H1 (cell line): ENCODE measurements around the gene CMSS1. TPM values are rescaled to one million over a fixed set of nuclear protein-coding genes. Genes with fewer than 3 reads are reported as not detected.

ENCODE experiments used
- CTCF ChIA-PET: fragments of 300-600 bp; sonication (Branson Sonifier 250); formaldehyde crosslinking; loops from one replicate; lab custom pipeline; 2021; ENCODE audit not compliant: partially characterized antibody; lab: Charles Lee
- POLR2A ChIA-PET: fragments of 300-600 bp; sonication (Branson Sonifier 250); formaldehyde crosslinking; loops from one replicate; lab custom pipeline; 2021; ENCODE audit warnings: inconsistent platforms; ENCODE audit not compliant: partially characterized antibody; lab: Charles Lee
- DNase-seq, 2 experiments: peaks; one replicate each; pipeline versions ENCODE4 v3.0.0 to v3.0.0-alpha.2; 2010 to 2022; ENCODE audit warnings: low spot score in 2 of 2, low read depth in 1 of 2, mixed read lengths in 1 of 2
- FAIRE-seq: peaks from 2 replicates; lab custom pipeline; 2011; peaks lifted over from hg19 to GRCh38; lab: Jason Lieb, UNC
- H2AFZ ChIP-seq: 2 replicates; pipeline ENCODE4 v1.8.1; 2012; ENCODE audit warnings: low read length, inconsistent platforms
- H2AK5ac ChIP-seq: 2 replicates; pipeline ENCODE4 v1.6.1; 2013; ENCODE audit warnings: low read depth, low read length
- H2BK120ac ChIP-seq: replicated peaks from 2 replicates; pipeline ENCODE3; 2013; ENCODE audit warnings: low read depth, low read length, inconsistent platforms
- H2BK12ac ChIP-seq: 2 replicates; pipeline ENCODE4 v1.6.1; 2013; ENCODE audit warnings: low read depth, low read length
- H2BK15ac ChIP-seq: 2 replicates; pipeline ENCODE4 v1.6.1; 2013; ENCODE audit warnings: low read length
- H2BK20ac ChIP-seq: 2 replicates; pipeline ENCODE4 v1.6.1; 2013; ENCODE audit warnings: low read length
- H2BK5ac ChIP-seq: 2 replicates; pipeline ENCODE4 v1.6.1; 2013; ENCODE audit warnings: low read depth, low read length
- H3K14ac ChIP-seq: 2 replicates; pipeline ENCODE4 v1.6.1; 2013; ENCODE audit warnings: inconsistent platforms; ENCODE audit not compliant: insufficient read length
- H3K18ac ChIP-seq: 2 replicates; pipeline ENCODE4 v1.6.1; 2013; ENCODE audit warnings: low read length; ENCODE audit errors: extremely low read depth
- H3K23ac ChIP-seq: 2 replicates; pipeline ENCODE4 v1.6.1; 2013; ENCODE audit warnings: inconsistent platforms; ENCODE audit not compliant: insufficient read length
- H3K23me2 ChIP-seq: 2 replicates; pipeline ENCODE4 v1.6.1; 2013; ENCODE audit warnings: low read depth, low read length
- H3K27ac ChIP-seq: 2 replicates; pipeline ENCODE4 v1.6.1; 2011; ENCODE audit warnings: low read depth, low read length, inconsistent platforms
- H3K27me3 ChIP-seq, 4 experiments: replicated peaks in 1 of 4; 1 replicate in 1 of 4; 2 replicates in 3 of 4; pipeline versions ENCODE4 v1.6.1 to v1.8.1; 2011 to 2013; ENCODE audit warnings: low read length in 3 of 4, mild to moderate bottlenecking in 3 of 4, inconsistent platforms in 2 of 4, mixed read lengths in 2 of 4, moderate library complexity in 1 of 4; ENCODE audit not compliant: control insufficient read depth in 3 of 4, insufficient read depth in 3 of 4; ENCODE audit errors: extremely low read depth in 1 of 4
- H3K36me3 ChIP-seq, 4 experiments: 2 replicates each; pipeline versions ENCODE4 v1.6.1 to v1.8.1; 2011 to 2013; ENCODE audit warnings: mild to moderate bottlenecking in 4 of 4, low read length in 3 of 4, moderate library complexity in 2 of 4, control low read depth in 1 of 4, inconsistent platforms in 1 of 4; ENCODE audit not compliant: insufficient read depth in 4 of 4, control insufficient read depth in 2 of 4
- H3K4ac ChIP-seq: replicated peaks from 2 replicates; pipeline ENCODE3; 2013; ENCODE audit warnings: low read length, low read depth, mixed read lengths, inconsistent platforms; ENCODE audit not compliant: insufficient read length
- H3K4me1 ChIP-seq, 4 experiments: replicated peaks in 1 of 4; 1 replicate in 1 of 4; 2 replicates in 3 of 4; pipeline versions ENCODE4 v1.6.1 to v1.8.1; 2011 to 2013; ENCODE audit warnings: low read length in 3 of 4, inconsistent platforms in 2 of 4, mixed read lengths in 1 of 4; ENCODE audit not compliant: insufficient read depth in 4 of 4, control insufficient read depth in 3 of 4
- H3K4me2 ChIP-seq, 2 experiments: 2 replicates each; pipeline versions ENCODE4 v1.6.1 to v1.8.1; 2011 to 2013; ENCODE audit warnings: low read depth in 2 of 2, low read length in 2 of 2, control low read depth in 1 of 2, inconsistent platforms in 1 of 2, mild to moderate bottlenecking in 1 of 2; ENCODE audit not compliant: insufficient read depth in 1 of 2
- H3K4me3 ChIP-seq, 4 experiments: fragments of 200-600, 300-600 bp in 1 of 4; sonication (generic), shearing (Covaris generic), sonication (Bioruptor Twin) in 1 of 4; 2 replicates each; pipeline versions ENCODE4 v1.5.1 to v1.8.1; 2011 to 2016; ENCODE audit warnings: low read length in 4 of 4, low read depth in 3 of 4, control low read depth in 2 of 4, inconsistent platforms in 2 of 4, mild to moderate bottlenecking in 2 of 4, mixed read lengths in 1 of 4, moderate library complexity in 1 of 4; ENCODE audit not compliant: insufficient read depth in 2 of 4; ENCODE audit errors: extremely low read depth in 1 of 4
- H3K56ac ChIP-seq: replicated peaks from 2 replicates; pipeline ENCODE3; 2013; ENCODE audit warnings: low read depth, mild to moderate bottlenecking, mixed read lengths, low read length, inconsistent platforms; ENCODE audit not compliant: insufficient read length
- H3K79me1 ChIP-seq: 2 replicates; pipeline ENCODE4 v1.6.1; 2013; ENCODE audit warnings: low read depth, low read length, control low read depth
- H3K79me2 ChIP-seq, 2 experiments: 2 replicates each; pipeline versions ENCODE4 v1.6.1 to v1.8.1; 2012 to 2013; ENCODE audit warnings: low read length in 2 of 2, mild to moderate bottlenecking in 2 of 2, inconsistent platforms in 1 of 2; ENCODE audit not compliant: insufficient read depth in 2 of 2, control insufficient read depth in 1 of 2
- H3K9ac ChIP-seq, 4 experiments: replicated peaks in 1 of 4; 1 replicate in 1 of 4; 2 replicates in 3 of 4; pipeline versions ENCODE4 v1.6.1 to v1.8.1; 2011 to 2013; ENCODE audit warnings: low read depth in 3 of 4, low read length in 3 of 4, control low read depth in 2 of 4, mild to moderate bottlenecking in 2 of 4, moderate library complexity in 2 of 4, inconsistent platforms in 1 of 4; ENCODE audit errors: extremely low read depth in 1 of 4
- H3K9me3 ChIP-seq, 2 experiments: 2 replicates each; pipeline versions ENCODE4 v1.6.1 to v1.8.1; 2012 to 2013; ENCODE audit warnings: mild to moderate bottlenecking in 2 of 2, moderate library complexity in 2 of 2, control low read depth in 1 of 2, inconsistent platforms in 1 of 2, low read depth in 1 of 2, low read length in 1 of 2, mixed read lengths in 1 of 2; ENCODE audit not compliant: insufficient read depth in 2 of 2
- H4K20me1 ChIP-seq, 2 experiments: replicated peaks in 1 of 2; 2 replicates each; pipeline versions ENCODE3 to v1.8.1; 2011 to 2013; ENCODE audit warnings: inconsistent platforms in 2 of 2, low read length in 2 of 2, mild to moderate bottlenecking in 1 of 2; ENCODE audit not compliant: insufficient read depth in 2 of 2, control insufficient read depth in 1 of 2
- H4K5ac ChIP-seq: 2 replicates; pipeline ENCODE4 v1.6.1; 2013; ENCODE audit warnings: low read length, low read depth, mixed read lengths, inconsistent platforms; ENCODE audit not compliant: insufficient read length
- H4K8ac ChIP-seq: 2 replicates; pipeline ENCODE4 v1.8.0; 2013; ENCODE audit warnings: mild to moderate bottlenecking, moderate library complexity, low read length, inconsistent platforms; ENCODE audit not compliant: insufficient read depth; ENCODE audit errors: extremely low read depth
- H4K91ac ChIP-seq: replicated peaks from 2 replicates; pipeline ENCODE3; 2013; ENCODE audit warnings: low read length, mixed read lengths, inconsistent platforms; ENCODE audit not compliant: insufficient read length
- ASH2L ChIP-seq: fragments of 200-600, 300-600 bp; sonication (generic); IDR thresholded peaks from one replicate; pipeline ENCODE4 v1.7.1; 2017; ENCODE audit warnings: low read length
- BRCA1 ChIP-seq: IDR thresholded peaks from 2 replicates; pipeline ENCODE4 v1.6.1; 2012; ENCODE audit warnings: low read depth, low read length, improper control_type of control experiment
- FOSL1 ChIP-seq: IDR thresholded peaks from 2 replicates; pipeline ENCODE4 v1.6.1; 2011; ENCODE audit warnings: mild to moderate bottlenecking, low read depth, low read length, moderate library complexity; ENCODE audit not compliant: insufficient read depth
- HDAC2 ChIP-seq, 2 experiments: fragments of 300-600 bp in 1 of 2; sonication (generic) in 1 of 2; IDR thresholded peaks; 2 replicates each; pipeline ENCODE4 v1.6.1; 2011 to 2012; ENCODE audit warnings: low read depth in 2 of 2, low read length in 2 of 2, mild to moderate bottlenecking in 2 of 2, moderate library complexity in 2 of 2, borderline replicate concordance in 1 of 2, inconsistent platforms in 1 of 2
- JUN ChIP-seq: IDR thresholded peaks from 2 replicates; pipeline ENCODE4 v1.6.1; 2011; ENCODE audit warnings: low read depth, mild to moderate bottlenecking, improper control_type of control experiment, low read length
- MAFK ChIP-seq: IDR thresholded peaks from 2 replicates; pipeline ENCODE4 v1.6.1; 2012; ENCODE audit warnings: low read depth, mild to moderate bottlenecking, improper control_type of control experiment, low read length
- RBBP5 ChIP-seq: IDR thresholded peaks from 2 replicates; pipeline ENCODE4 v1.7.1; 2012; ENCODE audit warnings: low read depth, mild to moderate bottlenecking, inconsistent platforms, low read length, moderate library complexity, borderline replicate concordance
- RXRA ChIP-seq: IDR thresholded peaks from 2 replicates; pipeline ENCODE4 v1.6.1; 2011; ENCODE audit warnings: low read depth, mild to moderate bottlenecking, low read length, moderate library complexity; ENCODE audit not compliant: insufficient read depth
- SIX5 ChIP-seq: IDR thresholded peaks from 2 replicates; pipeline ENCODE4 v1.6.1; 2011; ENCODE audit warnings: mild to moderate bottlenecking, low read depth, low read length
- TAF7 ChIP-seq: optimal IDR thresholded peaks from 2 replicates; pipeline ENCODE3; 2011; ENCODE audit warnings: low read depth, mild to moderate bottlenecking, inconsistent platforms, low read length, moderate library complexity, borderline replicate concordance
- TEAD4 ChIP-seq: IDR thresholded peaks from 2 replicates; pipeline ENCODE4 v1.6.1; 2012; ENCODE audit warnings: low read depth, low read length, inconsistent platforms, mixed read lengths
- WGBS, 2 experiments: shearing (Covaris generic) in 1 of 2; methylation state at CpG; one replicate each; pipeline versions ENCODE4 v1.1.6 to v1.1.7; 2013 to 2015; ENCODE audit warnings: low lambda C conversion rate in 2 of 2, mixed read lengths in 2 of 2, inconsistent platforms in 1 of 2, low coverage in 1 of 2, missing lambda C conversion rate in 1 of 2; ENCODE audit not compliant: insufficient replicate concordance in 2 of 2, insufficient coverage in 1 of 2, insufficient read length in 1 of 2; ENCODE audit errors: extremely low coverage in 1 of 2, missing lambda C conversion rate in 1 of 2; 5-methylcytosine and 5-hydroxymethylcytosine counted together
- polyA plus RNA-seq, 7 experiments: library from polyadenylated mRNA; depleted of rRNA in 3 of 7; stranded (reverse) in 5 of 7; unstranded in 2 of 7; fragments of >200 nt in 5 of 7; fragments of 200-250 nt in 2 of 7; gene quantifications; 1 replicate in 5 of 7; 2 replicates in 1 of 7; 4 replicates in 1 of 7; pipeline versions ENCODE4 v1.2.1 to v1.2.3, GENCODE V29; 2011 to 2013; ENCODE audit warnings: missing spikeins in 2 of 7, mixed read lengths in 2 of 7
- total RNA-seq: library from RNA; stranded (reverse); fragmentation: NEBNext Ultra II Directional; extraction: Animal tissue kit (Norgen Biotek cat#: 25700); gene quantifications from 2 replicates; pipeline ENCODE4 v1.2.1, GENCODE V29; 2021

CMSS1 gene
- total and polyA plus RNA-seq, 2 of the 8 experiments (the other 6 are each of a cell fraction or from before 2014, with no cell fraction given): 15.2 to 75.1 TPM

GRCh38 chr3:99966662-99967416 is 149.2 kb downstream of the CMSS1 start:
- H3K14ac ChIP-seq: no peak overlapping the region
- WGBS, 2 experiments: 95% methylated on average over 7 of the region's 7 CpGs; no CpG with 5 or more reads in 1 of the 2 experiments
- H4K8ac ChIP-seq: no peak overlapping the region
- no peaks in the 10 kb centered on the region for H4K20me1 ChIP-seq
- H3K27me3 ChIP-seq: no peaks in the 10 kb centered on the region
- no peak overlapping the region for H3K4me3 ChIP-seq
- H4K5ac ChIP-seq: no peak overlapping the region
- H3K36me3 ChIP-seq: no peaks in the 10 kb centered on the region
- H3K4me2 ChIP-seq: no peak overlapping the region
- no peak overlapping the region for H3K27ac ChIP-seq
- ChIA-PET POLR2A (interaction anchor here (0.6 kb wide), 1 partner anchor 104 kb away, joined by 3 read pairs; no protein-coding TSS in a partner anchor), CTCF (no interaction called here)
- no peaks in the 10 kb centered on the region for H3K79me1 ChIP-seq
- H3K18ac ChIP-seq: no peak overlapping the region
- no peak overlapping the region for H4K91ac ChIP-seq
- no peak overlapping the region for H2BK12ac ChIP-seq
- H3K9me3 ChIP-seq: no peaks in the 10 kb centered on the region
- no peak overlapping the region for H2BK15ac ChIP-seq
- H2AFZ ChIP-seq: no peak overlapping the region
- no peak overlapping the region for H3K9ac ChIP-seq
- no peak overlapping the region for H3K56ac ChIP-seq
- DNase-seq (no peak), FAIRE-seq (no peak)
- H3K4me1 ChIP-seq: no peaks in the 10 kb centered on the region
- H3K79me2 ChIP-seq: no peaks in the 10 kb centered on the region
- H2BK120ac ChIP-seq: no peak overlapping the region
- H3K23me2 ChIP-seq: no peaks in the 10 kb centered on the region
- H3K4ac ChIP-seq: no peak overlapping the region
- no peak overlapping the region for H2BK5ac ChIP-seq
- H2BK20ac ChIP-seq: no peak overlapping the region
- H3K23ac ChIP-seq: no peak overlapping the region
- H2AK5ac ChIP-seq: no peak overlapping the region
- no peak for TF ChIP-seq BRCA1
- no peak for TF ChIP-seq JUN
- TF ChIP-seq HDAC2 (IDR thresholded peaks at IDR 0.05; ENCODE audit: borderline replicate concordance in 1 of 2, low read depth in 2 of 2, low read length in 2 of 2): no peak
- TF ChIP-seq FOSL1: no peak
- no peak for TF ChIP-seq ASH2L
- no peak for TF ChIP-seq SIX5
- TF ChIP-seq RBBP5: no peak
- no peak for TF ChIP-seq TEAD4
- no peak for TF ChIP-seq TAF7
- TF ChIP-seq MAFK: no peak
- TF ChIP-seq RXRA: no peak
